Right lobe of liver (tissue), 6 donors: ENCODE measurements around the gene CD22. TPM values are rescaled to one million over a fixed set of nuclear protein-coding genes. Genes with fewer than 3 reads are reported as not detected.

ENCODE experiments used
- ATAC-seq, 4 donors: fragments of 200-7000 bp; cut with Tn5 transposase; one replicate each; pipeline ENCODE4 v1.9.1; 2020; ENCODE audit warnings: mild to moderate bottlenecking in 4 of 4, moderate library complexity in 4 of 4
- DNase-seq, 3 donors: peaks; one replicate each; pipeline ENCODE4 v3.0.0-alpha.2; 2020
- H3K27ac ChIP-seq, 3 donors: fragments of 200-600 bp; one replicate each; pipeline ENCODE4 v1.8.0; 2022
- H3K27me3 ChIP-seq, 2 donors: fragments of 200-600 bp; one replicate each; pipeline ENCODE4 v1.8.0; 2022
- H3K36me3 ChIP-seq, 4 donors: fragments of 200-600 bp; sonication (generic) in 1 of 4; one replicate each; pipeline versions ENCODE4 v1.5.1 to v1.8.0; 2017 to 2022; ENCODE audit warnings: control low read depth in 1 of 4
- H3K4me1 ChIP-seq, 4 donors: fragments of 200-600 bp; sonication (generic) in 1 of 4; one replicate each; pipeline versions ENCODE4 v1.5.1 to v1.8.0; 2017 to 2022; ENCODE audit warnings: control low read depth in 1 of 4
- H3K4me3 ChIP-seq, 3 donors: fragments of 200-600 bp; one replicate each; pipeline ENCODE4 v1.8.0; 2022
- H3K9me3 ChIP-seq, 4 donors: fragments of 200-600 bp; sonication (generic) in 1 of 4; one replicate each; pipeline versions ENCODE4 v1.5.1 to v1.8.0; 2017 to 2022; ENCODE audit warnings: control low read depth in 1 of 4
- CTCF ChIP-seq, 4 donors: fragments of 200-600 bp in 3 of 4; fragments of 450-650 bp in 1 of 4; IDR thresholded peaks; one replicate each; pipeline versions ENCODE4 v1.5.1 to v1.8.0; 2016 to 2022; ENCODE audit warnings: antibody characterized with exemption in 4 of 4, mild to moderate bottlenecking in 2 of 4
- POLR2A ChIP-seq: fragments of 450-650 bp; IDR thresholded peaks from one replicate; pipeline ENCODE4 v1.6.1; 2017; ENCODE audit warnings: antibody characterized with exemption, mild to moderate bottlenecking
- WGBS: methylation state at CpG from one replicate; pipeline ENCODE4 v1.1.6; 2018; ENCODE audit warnings: low coverage, low lambda C conversion rate; ENCODE audit not compliant: insufficient coverage; ENCODE audit errors: missing lambda C conversion rate; 5-methylcytosine and 5-hydroxymethylcytosine counted together
- intact Hi-C, 2 donors: fragments of 100-400 bp; cut with DNase I; formaldehyde crosslinking; loops; one replicate each; pipeline versions ENCODE4 v1.11.2 to v1.14.1; 2022
- total RNA-seq, 6 experiments: library from RNA; depleted of rRNA in 2 of 6; stranded (reverse); fragments of >200 nt in 2 of 6; fragmentation: NEBNext Ultra II Directional in 3 of 6; extraction: Animal tissue kit (Norgen Biotek cat#: 25700) in 3 of 6; gene quantifications; one replicate each; pipeline versions ENCODE4 v1.1.0 to v1.2.4, GENCODE V29; 2016 to 2023
- donor health status: DM: no; HTN: yes; CAD: no.
- donor health status: DM: no; HTN: no; CAD: no.
- donor health status: DM: no; HTN: no; CAD: no.
- donor health status: DM: no; HTN: yes; CAD: no.
- donor health status: DM: no; HTN: yes; CAD: no.

The CD22 gene
- total RNA-seq, 6 experiments from 2014 or later = 0.39 to 1.3 (median 0.96) TPM

- WGBS = 90% methylated on average over 2 of the region's 2 CpGs
Measured at GRCh38 chr19:35297922-35298321, 31.1 kb upstream of the CD22 start.

GRCh38 chr19:35298561-35298972 is 30.4 kb upstream of the CD22 start:
- intact Hi-C loops = no loop called here
- WGBS = 86% methylated on average over 5 of the region's 5 CpGs
- H3K36me3 ChIP-seq = no peaks in the 10 kb centered on the region
- no peaks in the 10 kb centered on the region for H3K4me1 ChIP-seq
- H3K27ac ChIP-seq = no peak overlapping the region
- DNase-seq (no peak), ATAC-seq (no peak)
- no peaks in the 10 kb centered on the region for H3K27me3 ChIP-seq
- H3K4me3 ChIP-seq = no peak overlapping the region
- no peaks in the 10 kb centered on the region for H3K9me3 ChIP-seq
- no peak for TF ChIP-seq CTCF (IDR thresholded peaks at IDR 0.05)
- no peak for TF ChIP-seq POLR2A

More at GRCh38 chr19:35297922-35298321, 31.1 kb upstream of the CD22 start:
- no peaks in the 10 kb centered on the region for H3K9me3 ChIP-seq
- no peak overlapping the region for H3K4me3 ChIP-seq
- no peak for TF ChIP-seq POLR2A
- TF ChIP-seq CTCF (IDR thresholded peaks at IDR 0.05) = no peak
- DNase-seq = no peak
- no peak for ATAC-seq
- H3K27ac ChIP-seq = no peak overlapping the region
- H3K27me3 ChIP-seq = no peaks in the 10 kb centered on the region
- no peaks in the 10 kb centered on the region for H3K36me3 ChIP-seq
- intact Hi-C loops = no loop called here
- H3K4me1 ChIP-seq = no peaks in the 10 kb centered on the region

- no peak overlapping the region for H3K4me3 ChIP-seq
- DNase-seq = no peak
- H3K9me3 ChIP-seq = no peaks in the 10 kb centered on the region
- peak in 1 of 4 donors; percentile 10 for ATAC-seq
- TF ChIP-seq POLR2A = no peak
- TF ChIP-seq CTCF (IDR thresholded peaks at IDR 0.05) = no peak
- H3K36me3 ChIP-seq = no peaks in the 10 kb centered on the region
- 33% methylated on average over 4 of the region's 55 CpGs for WGBS
- H3K27me3 ChIP-seq = no peaks in the 10 kb centered on the region
- no peak overlapping the region for H3K27ac ChIP-seq
- intact Hi-C loops = no loop called here
- no peaks in the 10 kb centered on the region for H3K4me1 ChIP-seq
Measured at GRCh38 chr19:35299523-35300338, 29.3 kb upstream of the CD22 start.

GRCh38 chr19:35300339-35300649 is 28.7 kb upstream of the CD22 start:
- no peaks in the 10 kb centered on the region for H3K36me3 ChIP-seq
- intact Hi-C loops = no loop called here
- 95% methylated on average over 4 of the region's 10 CpGs for WGBS
- H3K27me3 ChIP-seq = no peaks in the 10 kb centered on the region
- DNase-seq = no peak
- H3K9me3 ChIP-seq = no peaks in the 10 kb centered on the region
- H3K4me1 ChIP-seq = no peaks in the 10 kb centered on the region
- H3K27ac ChIP-seq = no peak overlapping the region
- H3K4me3 ChIP-seq = no peak overlapping the region
- no peak for ATAC-seq
- TF ChIP-seq POLR2A (no peak), CTCF (IDR thresholded peaks at IDR 0.05) (no peak)
